ENCODE results near the gene TAS2R16. TPM values are rescaled to one million over a fixed set of nuclear protein-coding genes. Genes with fewer than 3 reads are reported as not detected.

The TAS2R16 gene
- total and polyA plus RNA-seq, 5 experiments from 2014 or later = not detected

DNA sequence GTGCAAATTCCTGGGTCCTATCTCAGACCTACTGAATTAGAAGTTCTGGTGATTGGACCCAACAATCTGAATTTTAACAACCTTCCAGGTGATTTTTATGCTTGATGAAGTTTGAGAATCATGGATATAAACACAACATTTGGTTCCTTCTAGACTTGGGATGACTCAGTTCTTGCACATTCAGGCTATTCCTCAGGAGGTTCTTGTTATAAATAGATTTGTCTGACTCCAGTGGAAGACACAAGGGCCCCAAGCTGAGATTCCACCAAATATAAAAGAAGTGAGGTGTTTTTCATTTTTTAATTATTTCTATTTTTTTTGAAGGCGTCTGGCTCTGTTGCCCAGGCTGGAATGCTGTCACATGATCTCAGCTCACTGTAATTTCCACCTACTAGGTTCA is 9.4 kb upstream of the TAS2R16 start:
- POLR2A ChIA-PET = no interaction called here
- DNase-seq = no peak
- Mint-ChIP-seq H3K36me3 (no peaks in the 10 kb centered on the region), H3K9me3 (peaks cover 0 to 10% (median 3%) of the 10 kb centered on the region in 9 donors), H3K4me1 (no peaks in the 10 kb centered on the region), H3K27ac (no peak overlapping the region), H3K27me3 (no peaks in the 10 kb centered on the region), H3K4me3 (no peak overlapping the region)
- ATAC-seq = no peak

DNA sequence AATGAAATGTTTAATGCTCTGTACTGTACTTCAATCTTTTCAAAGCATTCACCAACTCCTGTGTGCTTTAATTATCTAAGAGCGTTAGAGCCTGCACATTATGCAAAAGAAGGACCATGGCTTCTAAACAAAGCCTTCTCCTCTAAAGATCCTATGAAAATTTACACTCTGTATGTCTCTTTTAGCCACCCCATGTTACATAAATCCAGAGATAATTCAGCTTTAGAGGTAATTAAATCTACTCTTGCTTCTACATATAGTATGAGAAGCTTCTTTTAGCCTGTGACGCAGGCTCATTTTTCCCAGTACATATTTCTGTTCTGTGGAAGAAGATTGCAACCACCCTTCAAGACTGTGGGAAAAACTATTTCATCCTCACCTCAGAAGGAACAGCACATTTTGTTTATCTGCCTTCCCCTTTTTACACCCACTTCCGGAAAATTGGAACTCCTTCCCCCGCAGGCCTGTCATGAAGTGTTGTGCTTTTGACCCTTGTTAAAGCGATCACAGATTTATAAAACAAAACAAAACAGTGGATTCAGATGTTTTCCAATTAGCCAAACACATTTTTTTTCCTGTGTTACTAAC is 8.1 kb upstream of the TAS2R16 start:
- Mint-ChIP-seq H3K4me3 (no peak overlapping the region), H3K4me1 (no peaks in the 10 kb centered on the region), H3K36me3 (no peaks in the 10 kb centered on the region), H3K9me3 (peaks cover 0 to 10% (median 3%) of the 10 kb centered on the region in 9 donors), H3K27ac (no peak overlapping the region), H3K27me3 (no peaks in the 10 kb centered on the region)
- ATAC-seq = no peak
- DNase-seq = no peak
- POLR2A ChIA-PET = no interaction called here

DNA sequence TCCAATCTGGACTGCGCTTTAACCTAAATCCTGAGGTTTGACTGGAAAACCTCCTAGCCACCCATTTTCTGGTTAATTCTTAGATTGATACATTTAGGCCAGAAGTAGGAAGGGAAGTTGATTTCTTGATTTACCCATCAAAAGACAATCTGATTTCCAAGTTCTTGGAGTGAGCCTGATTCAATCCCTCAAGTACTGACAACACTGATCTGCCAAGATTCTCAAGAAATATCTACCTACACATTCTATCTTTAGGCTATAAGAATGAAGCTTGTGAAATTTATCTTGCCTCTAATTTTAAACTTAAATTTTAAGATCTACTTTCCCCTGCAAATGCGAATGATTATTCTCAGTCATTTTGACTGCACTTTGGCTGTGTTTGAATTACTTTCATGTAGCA is 5.9 kb downstream of the TAS2R16 start:
- Mint-ChIP-seq H3K4me3 (no peak overlapping the region), H3K36me3 (no peaks in the 10 kb centered on the region), H3K9me3 (peaks cover 2 to 22% (median 5%) of the 10 kb centered on the region in 9 donors), H3K27me3 (no peaks in the 10 kb centered on the region), H3K27ac (no peak overlapping the region), H3K4me1 (no peaks in the 10 kb centered on the region)
- POLR2A ChIA-PET = no interaction called here
- DNase-seq = no peak
- ATAC-seq = no peak

GRCh38 chr7:122989041-122989440 is 6.5 kb downstream of the TAS2R16 start:
- Mint-ChIP-seq H3K4me3 (no peak overlapping the region), H3K36me3 (no peaks in the 10 kb centered on the region), H3K9me3 (peaks cover 2 to 18% (median 5%) of the 10 kb centered on the region in 9 donors), H3K27me3 (no peaks in the 10 kb centered on the region), H3K27ac (peak overlapping the region in 1 of 10 donors; percentile 65), H3K4me1 (no peaks in the 10 kb centered on the region)
- ATAC-seq = no peak
- POLR2A ChIA-PET = no interaction called here
- DNase-seq = no peak

GRCh38 chr7:122988333-122988732 is 7.2 kb downstream of the TAS2R16 start:
- no peaks in the 10 kb centered on the region for H3K27me3 Mint-ChIP-seq
- POLR2A ChIA-PET = no interaction called here
- no peak overlapping the region for H3K4me3 Mint-ChIP-seq
- H3K27ac Mint-ChIP-seq = no peak overlapping the region
- no peaks in the 10 kb centered on the region for H3K36me3 Mint-ChIP-seq
- ATAC-seq (no peak), DNase-seq (no peak)
- H3K9me3 Mint-ChIP-seq = peaks cover 2 to 12% (median 4%) of the 10 kb centered on the region in 9 donors
- H3K4me1 Mint-ChIP-seq = no peaks in the 10 kb centered on the region

DNA sequence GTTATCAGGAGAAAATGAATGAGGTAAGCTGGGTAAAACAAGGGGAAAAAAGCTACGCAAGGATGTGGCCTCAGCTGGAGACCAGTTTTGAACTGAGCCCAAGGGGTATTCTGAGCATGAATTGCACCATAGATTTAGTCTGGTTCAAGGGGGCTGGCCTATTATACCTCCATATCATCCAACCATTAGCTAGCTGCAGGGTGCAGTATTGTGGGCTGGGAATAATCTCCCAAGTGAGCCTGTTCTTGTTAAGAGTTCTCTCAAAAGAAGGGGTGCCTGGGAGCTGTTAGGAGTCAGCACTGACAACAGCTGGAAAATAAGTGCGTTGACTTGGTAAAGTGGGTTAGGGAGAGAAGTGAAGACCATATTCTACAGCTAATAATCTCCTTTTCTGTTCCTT is 8.0 kb downstream of the TAS2R16 start:
- POLR2A ChIA-PET = no interaction called here
- H3K4me1 Mint-ChIP-seq = no peaks in the 10 kb centered on the region
- peaks cover under 1 to 12% (median 2%) of the 10 kb centered on the region in 9 donors for H3K9me3 Mint-ChIP-seq
- H3K27ac Mint-ChIP-seq = no peak overlapping the region
- DNase-seq (no peak), ATAC-seq (no peak)
- no peaks in the 10 kb centered on the region for H3K27me3 Mint-ChIP-seq
- H3K4me3 Mint-ChIP-seq = no peak overlapping the region
- H3K36me3 Mint-ChIP-seq = no peaks in the 10 kb centered on the region

DNA sequence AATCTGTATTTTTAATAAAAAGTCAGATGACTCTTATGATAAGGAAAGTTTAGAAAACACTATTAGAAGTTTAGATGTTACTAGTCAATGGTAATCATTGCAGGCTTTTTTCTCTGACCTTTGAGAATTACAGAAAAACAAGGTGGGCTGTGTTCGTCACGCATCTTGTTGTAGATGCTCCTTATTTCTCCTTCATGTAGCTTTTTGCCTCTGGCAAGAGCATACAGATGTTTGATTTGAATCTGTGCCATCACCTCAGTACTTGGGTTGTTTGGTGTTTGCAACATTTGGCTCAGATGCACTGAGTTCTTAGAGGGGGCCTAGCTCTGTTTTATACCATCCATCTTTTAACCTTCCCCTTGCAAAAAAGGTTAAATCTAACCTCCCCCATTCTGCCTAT is 11.5 kb downstream of the TAS2R16 start:
- ATAC-seq (no peak), DNase-seq (no peak)
- Mint-ChIP-seq H3K27me3 (no peaks in the 10 kb centered on the region), H3K27ac (no peak overlapping the region), H3K4me3 (no peak overlapping the region), H3K4me1 (no peaks in the 10 kb centered on the region), H3K9me3 (peaks cover 0 to 20% (median 3%) of the 10 kb centered on the region in 9 donors), H3K36me3 (no peaks in the 10 kb centered on the region)
- POLR2A ChIA-PET = no interaction called here

DNA sequence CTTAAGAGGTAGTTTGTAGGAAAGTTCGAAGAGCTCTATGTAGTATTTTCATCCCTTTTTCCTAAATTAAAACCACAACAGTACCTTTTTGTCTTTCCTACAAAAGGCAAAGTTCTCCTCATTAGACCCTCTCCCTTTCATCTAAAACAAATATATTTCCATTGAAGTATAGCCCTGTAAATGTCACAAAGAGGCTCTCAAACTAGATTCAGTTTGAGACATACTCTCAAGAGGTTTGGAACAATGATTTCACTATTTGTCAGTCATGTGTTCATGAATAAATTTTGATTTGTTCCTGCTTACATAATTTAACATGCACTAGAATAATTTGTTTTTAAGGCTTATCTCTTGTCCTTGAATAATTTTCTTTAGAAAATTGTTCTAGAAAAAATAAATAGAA is 12.2 kb downstream of the TAS2R16 start:
- no peaks in the 10 kb centered on the region for H3K36me3 Mint-ChIP-seq
- no peak overlapping the region for H3K4me3 Mint-ChIP-seq
- H3K9me3 Mint-ChIP-seq = peaks cover 0 to 27% (median 4%) of the 10 kb centered on the region in 9 donors
- no peaks in the 10 kb centered on the region for H3K4me1 Mint-ChIP-seq
- H3K27ac Mint-ChIP-seq = no peak overlapping the region
- ATAC-seq (no peak), DNase-seq (no peak)
- no peaks in the 10 kb centered on the region for H3K27me3 Mint-ChIP-seq
- POLR2A ChIA-PET = no interaction called here

- no peak overlapping the region for H3K27ac Mint-ChIP-seq
- no peaks in the 10 kb centered on the region for H3K4me1 Mint-ChIP-seq
- no peaks in the 10 kb centered on the region for H3K36me3 Mint-ChIP-seq
- no peak for DNase-seq
- peaks cover 0 to 28% (median 5%) of the 10 kb centered on the region in 9 donors for H3K9me3 Mint-ChIP-seq
- H3K4me3 Mint-ChIP-seq = no peak overlapping the region
- no peak for ATAC-seq
- POLR2A ChIA-PET = no interaction called here
- no peaks in the 10 kb centered on the region for H3K27me3 Mint-ChIP-seq
Observed at GRCh38 chr7:122975341-122975740, 20.2 kb downstream of the TAS2R16 start.

DNA sequence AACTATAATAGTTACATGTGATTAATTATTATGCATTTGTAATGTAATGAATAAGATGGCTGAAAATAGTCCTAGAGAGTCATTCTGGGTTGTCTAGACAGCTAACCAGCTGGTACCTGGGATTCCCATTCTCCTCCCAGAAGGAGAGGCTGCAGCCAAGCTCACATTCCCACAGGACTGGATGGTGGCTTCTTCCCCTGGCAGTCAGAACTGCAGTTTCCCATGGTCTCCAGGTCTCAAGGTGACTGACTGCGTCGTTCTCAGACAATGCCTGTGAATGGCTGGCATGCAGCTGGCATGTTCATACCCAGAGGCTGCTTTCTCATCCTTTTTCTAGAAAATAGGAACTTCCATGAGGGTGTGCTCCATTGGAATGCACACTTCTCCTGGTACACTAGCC is 21.3 kb downstream of the TAS2R16 start:
- H3K27me3 Mint-ChIP-seq = no peaks in the 10 kb centered on the region
- no peaks in the 10 kb centered on the region for H3K36me3 Mint-ChIP-seq
- H3K4me3 Mint-ChIP-seq = no peak overlapping the region
- DNase-seq (no peak), ATAC-seq (no peak)
- H3K4me1 Mint-ChIP-seq = no peaks in the 10 kb centered on the region
- H3K27ac Mint-ChIP-seq = no peak overlapping the region
- peaks cover 0 to 26% (median 5%) of the 10 kb centered on the region in 9 donors for H3K9me3 Mint-ChIP-seq
- POLR2A ChIA-PET = no interaction called here

DNA sequence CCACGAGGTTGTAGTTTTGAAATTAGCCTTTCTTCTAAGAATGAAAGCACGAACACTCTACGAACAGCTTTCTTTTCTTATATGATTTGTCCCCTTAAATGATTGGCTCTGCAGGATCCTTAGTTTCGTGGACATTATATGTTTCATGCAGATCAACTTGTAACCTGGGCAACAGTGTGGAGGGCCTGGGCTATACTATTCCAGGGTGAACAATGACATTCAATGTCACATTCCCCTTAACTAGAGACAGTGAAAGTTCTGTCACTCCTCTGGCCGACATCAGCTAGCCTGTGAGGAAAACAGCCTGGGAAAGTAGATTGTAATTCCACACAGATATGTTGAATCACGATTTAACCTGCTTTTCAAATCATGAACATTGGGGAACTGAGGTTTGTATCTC is 23.4 kb downstream of the TAS2R16 start:
- POLR2A ChIA-PET = no interaction called here
- Mint-ChIP-seq H3K27ac (no peak overlapping the region), H3K9me3 (peaks cover 0 to 20% (median 4%) of the 10 kb centered on the region in 9 donors), H3K4me3 (no peak overlapping the region), H3K36me3 (no peaks in the 10 kb centered on the region), H3K27me3 (no peaks in the 10 kb centered on the region), H3K4me1 (no peaks in the 10 kb centered on the region)
- DNase-seq = no peak
- no peak for ATAC-seq

- Mint-ChIP-seq H3K4me3 (no peak overlapping the region), H3K9me3 (peaks cover 0 to 24% (median 2%) of the 10 kb centered on the region in 9 donors), H3K4me1 (no peaks in the 10 kb centered on the region), H3K27me3 (no peaks in the 10 kb centered on the region), H3K27ac (no peak overlapping the region), H3K36me3 (no peaks in the 10 kb centered on the region)
- no peak for ATAC-seq
- DNase-seq = no peak
- POLR2A ChIA-PET = no interaction called here
Observed at GRCh38 chr7:122970740-122971725, 24.5 kb downstream of the TAS2R16 start.

DNA sequence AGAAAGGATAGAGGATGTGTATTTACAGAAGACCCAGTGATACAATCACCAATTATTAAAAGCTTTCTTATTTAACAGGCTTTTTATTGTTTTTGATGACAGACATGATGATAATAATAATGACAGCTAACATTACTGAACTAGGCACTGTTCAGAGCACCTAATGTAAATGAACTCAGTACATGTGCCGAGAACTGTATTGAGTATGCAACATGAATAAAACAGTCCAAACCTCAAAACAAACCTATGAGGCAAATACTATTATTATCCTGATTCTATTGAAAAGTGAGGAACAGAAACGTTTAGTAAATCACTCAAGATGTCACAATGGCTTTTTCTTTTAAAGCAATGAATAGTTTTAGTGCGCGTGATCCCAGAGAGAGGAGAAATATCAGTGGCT is 27.1 kb downstream of the TAS2R16 start:
- ATAC-seq (no peak), DNase-seq (no peak)
- Mint-ChIP-seq H3K27ac (no peak overlapping the region), H3K4me3 (no peak overlapping the region), H3K9me3 (peaks cover 0 to 24% (median 0%) of the 10 kb centered on the region in 9 donors), H3K4me1 (no peaks in the 10 kb centered on the region), H3K27me3 (no peaks in the 10 kb centered on the region), H3K36me3 (no peaks in the 10 kb centered on the region)
- POLR2A ChIA-PET = no interaction called here

Measured in naive thymus-derived CD8-positive, alpha-beta T cell (primary cell).